ENCODE data around the gene NACAD. TPM values are rescaled to one million over a fixed set of nuclear protein-coding genes. Genes with fewer than 3 reads are reported as not detected.

Gene NACAD
- polyA plus RNA-seq, 2 of the 4 experiments (the other 2 are of a cell fraction) = 0.03 to 0.43 TPM

GRCh38 chr7:45084901-45085618 lies 3.7 kb downstream of the NACAD start:
- DNase-seq (ENCODE audit: low read depth in 1 of 2, low spot score in 1 of 2) (no peak), ATAC-seq (no peak), FAIRE-seq (no peak)
- Histone ChIP-seq H3K4me2 (no peak overlapping the region), H3K27ac (no peak overlapping the region), H3K9me3 (no peaks in the 10 kb centered on the region), H3K4me3 (no peak overlapping the region), H3K4me1 (no peaks in the 10 kb centered on the region)
- 60% methylated on average over 14 of the region's 24 CpGs for WGBS (ENCODE audit: missing lambda C conversion rate)
- TF ChIP-seq FOSB (CRISPR knock-in tag; IDR thresholded peaks at IDR 0.05) (no peak), ELK1 (IDR thresholded peaks at IDR 0.05; ENCODE audit: low read depth, low read length) (no peak), PHF8 (IDR thresholded peaks at IDR 0.05; ENCODE audit: borderline replicate concordance, low read depth) (no peak), EP300 (IDR thresholded peaks at IDR 0.05) (no peak), TP53 (CRISPR knock-in tag; IDR thresholded peaks at IDR 0.05) (no peak), HOXB13 (CRISPR knock-in tag; IDR thresholded peaks at IDR 0.05; ENCODE audit: low read depth) (no peak), HDAC2 (IDR thresholded peaks at IDR 0.05) (no peak), ZNF302 (CRISPR knock-in tag; IDR thresholded peaks at IDR 0.05) (no peak), HOXA7 (CRISPR knock-in tag; IDR thresholded peaks at IDR 0.05) (no peak), BCL3 (IDR thresholded peaks at IDR 0.05) (no peak)
- POLR2A ChIA-PET = no interaction called here
- CTCF ChIA-PET = no interaction called here

GRCh38 chr7:45084336-45084735 lies 4.4 kb downstream of the NACAD start:
- H3K4me2 ChIP-seq = no peak overlapping the region
- DNase-seq (ENCODE audit: low read depth in 1 of 2, low spot score in 1 of 2) = no peak
- TF ChIP-seq CHD2 (IDR thresholded peaks at IDR 0.05; ENCODE audit: low read length, partially characterized antibody) (no peak), E2F6 (IDR thresholded peaks at IDR 0.05; ENCODE audit: borderline replicate concordance, low read depth) (no peak), KDM5A (IDR thresholded peaks at IDR 0.05) (no peak), EHF (CRISPR knock-in tag; IDR thresholded peaks at IDR 0.05) (no peak), RNF2 (IDR thresholded peaks at IDR 0.05; ENCODE audit: borderline replicate concordance, low read depth) (no peak), HOXA7 (CRISPR knock-in tag; IDR thresholded peaks at IDR 0.05) (no peak), TFCP2L1 (CRISPR knock-in tag; IDR thresholded peaks at IDR 0.05) (no peak)
- H3K4me3 ChIP-seq = no peak overlapping the region
- POLR2A ChIA-PET = no interaction called here
- no peaks in the 10 kb centered on the region for H3K4me1 ChIP-seq
- no peak for ATAC-seq
- WGBS (ENCODE audit: missing lambda C conversion rate) = 63% methylated on average over 5 of the region's 5 CpGs
- no peak overlapping the region for H3K27ac ChIP-seq
- no peak for FAIRE-seq
- no peaks in the 10 kb centered on the region for H3K9me3 ChIP-seq
- CTCF ChIA-PET = no interaction called here

- no peak overlapping the region for H3K4me2 ChIP-seq
- no peaks in the 10 kb centered on the region for H3K4me1 ChIP-seq
- FAIRE-seq (no peak), DNase-seq (ENCODE audit: low read depth in 1 of 2, low spot score in 1 of 2) (no peak), ATAC-seq (0 out of 6 replicates have a peak, but pooled peaks of 1 of the 2 experiments have one; percentile 17)
- ChIA-PET POLR2A (no interaction called here), CTCF (no interaction called here)
- H3K27ac ChIP-seq = no peak overlapping the region
- TF ChIP-seq FOXS1 (CRISPR knock-in tag; IDR thresholded peaks at IDR 0.05) (no peak), USF2 (IDR thresholded peaks at IDR 0.05) (no peak), RFX5 (IDR thresholded peaks at IDR 0.05) (no peak), JUN (IDR thresholded peaks at IDR 0.05) (no peak)
- no peaks in the 10 kb centered on the region for H3K9me3 ChIP-seq
- 92% methylated on average over 6 of the region's 10 CpGs for WGBS (ENCODE audit: missing lambda C conversion rate)
- no peak overlapping the region for H3K4me3 ChIP-seq
Measured at GRCh38 chr7:45082831-45083331, 5.9 kb downstream of the NACAD start.
